ENCODE data around the gene CRYBA2.

CRYBA2 gene

GRCh38 chr2:218999021-218999880 is 6.0 kb upstream of the CRYBA2 start:
- DNase-seq (ENCODE audit: low read depth, low spot score): no peak

- DNase-seq (ENCODE audit: low read depth, low spot score): no peak
Measured at GRCh38 chr2:218998414-218999002, 5.3 kb upstream of the CRYBA2 start.

GRCh38 chr2:218997731-218998130 is 4.5 kb upstream of the CRYBA2 start:
- DNase-seq (ENCODE audit: low read depth, low spot score): no peak

- no peak for DNase-seq (ENCODE audit: low read depth, low spot score)
Measured at GRCh38 chr2:218996937-218997336, 3.7 kb upstream of the CRYBA2 start.

GRCh38 chr2:218995972-218996711 is 2.9 kb upstream of the CRYBA2 start:
- peak; percentile 52 for DNase-seq (ENCODE audit: low read depth, low spot score)

- no peak for DNase-seq (ENCODE audit: low read depth, low spot score)
Measured at GRCh38 chr2:218995561-218995960, 2.3 kb upstream of the CRYBA2 start.

- DNase-seq (ENCODE audit: low read depth, low spot score): no peak
Measured at GRCh38 chr2:218992703-218993344, 398 bp downstream of the CRYBA2 start.

GRCh38 chr2:218992196-218992595 is 1.0 kb downstream of the CRYBA2 start:
- DNase-seq (ENCODE audit: low read depth, low spot score): no peak

GRCh38 chr2:218991674-218992168 is 1.5 kb downstream of the CRYBA2 start:
- no peak for DNase-seq (ENCODE audit: low read depth, low spot score)

GRCh38 chr2:218990612-218991011 is 2.6 kb downstream of the CRYBA2 start:
- no peak for DNase-seq (ENCODE audit: low read depth, low spot score)

- no peak for DNase-seq (ENCODE audit: low read depth, low spot score)
Measured at GRCh38 chr2:218990052-218990451, 3.2 kb downstream of the CRYBA2 start.

GRCh38 chr2:218988650-218989049 is 4.6 kb downstream of the CRYBA2 start:
- DNase-seq (ENCODE audit: low read depth, low spot score): no peak

- no peak for DNase-seq (ENCODE audit: low read depth, low spot score)
Measured at GRCh38 chr2:218988164-218988563, 5.1 kb downstream of the CRYBA2 start.

GRCh38 chr2:218986148-218986761 is 7.0 kb downstream of the CRYBA2 start:
- no peak for DNase-seq (ENCODE audit: low read depth, low spot score)

GRCh38 chr2:218985325-218986091 is 7.7 kb downstream of the CRYBA2 start:
- DNase-seq (ENCODE audit: low read depth, low spot score): no peak

- DNase-seq (ENCODE audit: low read depth, low spot score): no peak
Measured at GRCh38 chr2:218985021-218985324, 8.2 kb downstream of the CRYBA2 start, which contains the start of gene FEV. Gene FEV (minus strand): TSS chr2:218985184. CDS start chr2:218985075, 109 bp downstream.

GRCh38 chr2:218984239-218985020 is 8.8 kb downstream of the CRYBA2 start:
- DNase-seq (ENCODE audit: low read depth, low spot score): no peak

- DNase-seq (ENCODE audit: low read depth, low spot score): no peak
Measured at GRCh38 chr2:218983934-218984238, 9.3 kb downstream of the CRYBA2 start.

- DNase-seq (ENCODE audit: low read depth, low spot score): no peak
Measured at GRCh38 chr2:218983263-218983933, 9.8 kb downstream of the CRYBA2 start.

All from activated CD4-positive, CD25-positive, alpha-beta regulatory T cell treated with anti-CD3 and anti-CD28 coated beads, Interleukin-2, amount 50 U/mL, for 16 hours (primary cell).